GM21529 (cell line): ENCODE results near the gene SV2B.

Experiments used
- ATAC-seq: cut with Tn5 transposase; IDR thresholded peaks from one replicate; pipeline ENCODE4 v1.9.1; 2021; ENCODE audit not compliant: unreplicated experiment

SV2B gene

GRCh38 chr15:91186904-91187656 is 87.0 kb downstream of the SV2B start:
- ATAC-seq, result no peak

DNA sequence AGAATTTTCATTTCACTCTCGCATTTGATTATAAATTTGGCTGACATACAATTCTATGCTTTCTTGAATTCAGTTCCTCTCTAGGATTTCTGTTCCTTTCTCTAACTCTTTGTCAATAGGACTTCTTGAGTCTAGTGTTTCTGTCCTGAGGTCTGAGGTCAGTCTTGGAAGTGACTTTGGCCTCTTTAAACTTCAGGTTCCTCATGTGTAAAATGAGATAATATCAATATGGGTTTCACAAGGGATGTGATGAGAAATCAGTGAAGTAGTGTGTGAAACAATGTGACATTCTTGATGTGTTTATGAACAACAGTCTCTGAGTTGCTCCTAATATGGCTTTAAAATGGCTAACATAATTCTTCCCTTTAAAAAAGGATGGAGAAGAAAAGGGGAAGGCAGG is 92.2 kb downstream of the SV2B start:
- no peak for ATAC-seq

GRCh38 chr15:91192690-91193377 is 92.8 kb downstream of the SV2B start:
- ATAC-seq, result no peak

GRCh38 chr15:91193378-91193720 is 93.3 kb downstream of the SV2B start:
- no peak for ATAC-seq

GRCh38 chr15:91196127-91196526 is 96.1 kb downstream of the SV2B start:
- no peak for ATAC-seq

- ATAC-seq, result no peak
Measured at GRCh38 chr15:91196768-91197167, 96.7 kb downstream of the SV2B start.

- ATAC-seq, result no peak
Measured at GRCh38 chr15:91199511-91199910, 99.5 kb downstream of the SV2B start.

GRCh38 chr15:91200101-91200754 is 100.2 kb downstream of the SV2B start:
- ATAC-seq, result no peak

DNA sequence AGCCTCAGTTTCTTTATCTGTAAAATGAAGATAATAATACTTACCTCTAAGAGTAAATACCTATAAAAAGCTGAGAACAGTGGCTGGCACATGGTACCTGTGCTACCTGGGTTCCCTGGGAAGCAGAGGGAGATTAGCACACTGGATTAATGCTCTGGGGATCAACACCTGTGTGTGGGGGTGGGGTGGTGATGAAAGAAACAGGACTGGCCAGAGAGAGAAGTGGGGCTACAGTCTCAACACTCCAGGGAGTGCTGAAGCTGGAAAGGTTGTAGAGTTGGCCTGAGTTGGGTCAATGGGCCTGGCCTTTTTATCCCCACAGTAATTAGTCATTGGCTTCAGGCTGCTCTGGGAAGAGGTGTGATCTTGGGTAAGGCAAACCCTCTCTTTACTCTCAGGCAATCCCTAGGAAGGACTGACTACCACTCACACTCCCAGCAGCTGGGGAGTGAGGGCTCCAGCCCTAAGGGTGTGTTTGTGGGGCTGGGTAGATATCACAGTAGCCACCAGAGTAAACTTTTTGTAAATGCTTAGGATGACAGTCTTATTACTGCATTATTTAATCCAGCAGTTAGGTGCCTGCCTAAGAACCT is 102.5 kb downstream of the SV2B start:
- ATAC-seq, result no peak

GRCh38 chr15:91203619-91204203 is 103.7 kb downstream of the SV2B start:
- no peak for ATAC-seq

GRCh38 chr15:91208371-91208770 is 108.3 kb downstream of the SV2B start:
- ATAC-seq, result no peak

DNA sequence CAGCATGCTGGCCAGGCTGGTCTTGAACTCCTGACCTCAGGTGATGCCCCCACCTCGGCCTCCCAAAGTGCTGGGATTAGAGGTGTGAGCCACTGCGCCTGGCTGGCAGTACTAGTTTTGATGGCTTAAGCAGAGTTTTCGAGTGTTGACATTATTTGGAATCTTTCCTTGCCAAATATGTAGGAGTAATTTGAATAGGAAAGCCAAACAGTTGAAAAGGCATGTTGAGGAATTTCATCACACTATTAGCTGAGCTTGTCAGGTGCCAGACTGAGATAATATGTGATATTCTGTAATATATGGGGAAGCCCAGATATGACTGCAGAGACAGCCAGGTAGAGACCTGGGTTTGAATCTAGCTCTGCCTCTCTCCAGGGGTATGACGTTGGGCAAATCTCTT is 109.3 kb downstream of the SV2B start:
- no peak for ATAC-seq

- no peak for ATAC-seq
Measured at GRCh38 chr15:91209726-91210125, 109.7 kb downstream of the SV2B start.

DNA sequence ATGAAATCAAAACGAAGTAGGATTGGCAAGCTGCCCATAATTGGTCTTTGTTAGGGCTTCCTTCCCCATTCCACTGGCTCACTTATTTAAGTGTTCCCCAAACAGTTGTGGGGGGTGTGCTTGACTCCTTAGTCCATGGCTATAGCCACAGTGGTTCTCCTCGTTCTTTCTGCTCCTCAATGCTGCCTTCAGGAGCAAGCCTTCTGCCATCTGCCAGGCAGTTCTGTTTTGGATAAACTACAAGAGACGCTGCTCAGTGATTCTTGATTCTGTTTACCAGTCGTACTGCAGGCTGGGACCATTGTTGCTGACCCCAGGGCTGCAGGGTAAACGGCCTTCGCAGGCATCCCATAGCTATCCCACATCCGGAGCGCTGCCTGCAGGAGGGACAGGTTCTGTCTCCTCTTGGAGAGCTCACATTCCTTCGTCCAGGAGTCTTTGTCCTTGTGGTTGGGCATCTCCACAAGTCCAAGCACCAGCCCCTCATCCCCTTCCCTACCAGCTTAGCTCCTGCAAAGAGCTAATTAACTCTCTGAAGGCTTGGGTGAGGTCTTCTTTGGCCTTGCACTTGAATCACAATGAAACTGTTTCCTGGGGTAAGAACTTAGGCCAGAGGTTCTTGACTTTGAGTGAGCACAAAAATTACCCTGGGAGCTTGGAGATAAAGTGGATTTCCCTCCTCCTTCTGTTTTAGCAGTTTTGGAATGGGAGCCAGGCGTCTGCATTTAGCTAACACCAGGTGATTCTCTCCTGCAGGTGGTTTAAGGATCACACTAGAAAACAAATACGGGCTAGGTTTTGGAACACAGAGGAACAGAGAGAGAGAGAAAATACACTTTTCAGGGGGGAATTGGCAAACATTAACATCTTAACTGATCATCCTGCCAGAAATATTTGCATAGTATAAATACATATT is 114.9 kb downstream of the SV2B start:
- ATAC-seq, result no peak

DNA sequence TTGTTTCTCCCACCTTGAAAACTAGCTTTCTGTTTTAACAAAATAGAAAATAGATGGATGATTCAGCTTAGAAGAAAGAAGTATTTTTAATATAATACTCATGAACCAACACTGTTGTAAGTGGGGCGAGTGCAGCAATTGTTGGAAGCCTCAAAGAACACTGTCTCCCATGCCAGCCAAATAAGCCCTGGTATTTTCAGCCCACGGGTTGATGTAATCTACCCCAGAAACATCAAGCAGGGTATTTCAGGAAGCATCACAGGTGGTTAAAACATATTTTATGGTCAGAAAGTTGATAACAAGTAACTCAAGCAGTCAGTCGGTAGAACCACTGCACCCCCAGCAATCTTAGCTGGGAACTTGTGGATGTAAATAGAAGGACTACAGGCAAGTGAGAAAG is 115.9 kb downstream of the SV2B start:
- no peak for ATAC-seq

DNA sequence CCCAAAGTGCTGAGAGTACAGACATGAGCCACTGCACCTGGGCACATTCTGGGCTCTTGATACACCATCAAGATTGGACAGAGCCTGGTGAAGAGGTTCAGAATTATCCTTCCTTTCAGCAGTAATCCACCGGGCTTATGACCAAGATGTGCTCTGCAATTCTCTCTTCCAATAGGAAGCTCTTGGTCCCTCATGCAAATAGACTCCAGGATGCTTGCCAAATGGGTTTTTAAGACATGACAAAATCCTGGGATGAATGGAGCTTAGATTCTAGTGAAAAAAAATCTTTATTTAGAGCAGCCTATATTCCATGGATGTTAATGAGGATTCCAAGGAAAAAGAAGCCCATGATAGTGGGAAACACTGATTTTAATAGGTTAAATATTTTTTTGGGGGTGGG is 119.1 kb downstream of the SV2B start:
- no peak for ATAC-seq

- no peak for ATAC-seq
Measured at GRCh38 chr15:91222052-91222451, 122.0 kb downstream of the SV2B start.

DNA sequence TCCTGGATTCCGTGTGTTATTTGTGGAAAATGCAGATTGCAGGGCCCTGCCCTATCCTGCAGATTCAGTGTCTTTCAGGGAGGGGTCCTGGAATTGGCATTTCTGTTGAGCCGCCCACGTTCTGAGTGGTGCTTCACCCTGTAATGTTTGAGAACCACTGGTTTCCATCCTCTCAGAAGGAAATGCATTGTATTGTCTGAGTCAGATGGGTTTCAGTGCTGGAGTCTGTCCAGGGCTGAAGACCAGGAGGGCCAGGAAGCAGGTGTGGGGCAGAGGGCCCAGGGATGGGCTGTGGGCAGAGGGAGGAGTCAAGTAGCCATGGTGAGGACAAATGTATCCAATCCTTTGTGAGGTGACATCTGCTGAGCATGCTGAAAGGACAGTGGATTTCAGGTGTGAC is 123.8 kb downstream of the SV2B start:
- ATAC-seq, result no peak

- no peak for ATAC-seq
Measured at GRCh38 chr15:91224755-91225380, 124.8 kb downstream of the SV2B start.

GRCh38 chr15:91225741-91226140 is 125.7 kb downstream of the SV2B start:
- no peak for ATAC-seq
